Neuron (in vitro differentiated cells): ENCODE data around the gene INO80E.

Experiments used
- H2AFZ ChIP-seq: one replicate; pipeline ENCODE4 v1.6.1; 2013; ENCODE audit warnings: low read depth, mild to moderate bottlenecking, inconsistent platforms, low read length, moderate library complexity
- H3K27me3 ChIP-seq: one replicate; pipeline ENCODE4 v1.6.1; 2013; ENCODE audit warnings: low read length; ENCODE audit not compliant: insufficient read depth
- H3K36me3 ChIP-seq: one replicate; pipeline ENCODE4 v1.6.1; 2013; ENCODE audit warnings: low read length; ENCODE audit not compliant: insufficient read depth
- H3K4me1 ChIP-seq: one replicate; pipeline ENCODE4 v1.6.1; 2013; ENCODE audit warnings: low read length; ENCODE audit not compliant: insufficient read depth
- H3K4me3 ChIP-seq: 2 replicates; pipeline ENCODE4 v1.5.1; 2013; ENCODE audit warnings: mild to moderate bottlenecking, low read length, moderate library complexity
- H3K9me3 ChIP-seq: one replicate; pipeline ENCODE4 v1.6.1; 2013; ENCODE audit warnings: low read length

The INO80E gene

DNA sequence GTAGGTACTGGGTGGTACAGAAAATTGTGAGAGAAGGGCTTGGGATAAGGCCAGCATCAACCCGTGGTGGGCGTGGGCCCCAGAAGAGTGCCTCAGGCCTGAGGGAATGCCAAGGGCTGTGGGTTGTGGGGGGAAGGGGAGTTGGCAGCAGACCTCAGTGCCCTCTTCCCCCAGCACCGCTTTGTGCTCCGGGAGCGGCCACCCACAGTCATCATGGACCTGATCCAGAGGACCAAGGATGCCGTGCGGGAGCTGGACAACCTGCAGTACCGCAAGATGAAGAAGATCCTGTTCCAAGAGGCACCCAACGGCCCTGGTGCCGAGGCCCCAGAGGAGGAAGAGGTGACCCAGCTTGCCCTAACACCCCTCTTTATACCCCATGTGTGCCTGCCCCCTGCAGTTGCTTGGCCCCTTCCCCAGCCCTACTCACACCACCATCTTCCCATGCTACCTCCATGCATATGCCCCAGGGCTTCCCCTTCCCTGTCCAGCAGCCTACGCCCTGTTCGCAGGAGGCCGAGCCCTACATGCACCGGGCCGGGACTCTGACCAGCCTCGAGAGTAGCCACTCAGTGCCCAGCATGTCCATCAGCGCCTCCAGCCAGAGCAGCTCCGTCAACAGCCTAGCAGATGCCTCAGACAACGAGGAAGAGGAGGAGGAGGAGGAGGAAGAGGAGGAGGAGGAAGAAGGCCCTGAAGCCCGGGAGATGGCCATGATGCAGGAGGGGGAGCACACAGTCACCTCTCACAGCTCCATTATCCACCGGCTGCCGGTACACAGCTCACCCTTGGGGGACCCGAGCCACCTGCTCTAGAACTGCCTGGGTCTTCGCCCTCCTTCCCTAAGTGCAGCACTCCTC lies 13.3 kb upstream of the INO80E start:
- Histone ChIP-seq H3K4me1 (no peaks in the 10 kb centered on the region), H3K4me3 (no peak overlapping the region), H3K36me3 (peaks cover 92% of the 10 kb centered on the region), H2AFZ (no peak overlapping the region), H3K9me3 (no peaks in the 10 kb centered on the region), H3K27me3 (no peaks in the 10 kb centered on the region)

GRCh38 chr16:29983420-29984136 lies 12.5 kb upstream of the INO80E start:
- H2AFZ ChIP-seq = no peak overlapping the region
- H3K9me3 ChIP-seq = no peaks in the 10 kb centered on the region
- H3K4me1 ChIP-seq = no peaks in the 10 kb centered on the region
- no peak overlapping the region for H3K4me3 ChIP-seq
- peaks cover 92% of the 10 kb centered on the region for H3K36me3 ChIP-seq
- no peaks in the 10 kb centered on the region for H3K27me3 ChIP-seq

DNA sequence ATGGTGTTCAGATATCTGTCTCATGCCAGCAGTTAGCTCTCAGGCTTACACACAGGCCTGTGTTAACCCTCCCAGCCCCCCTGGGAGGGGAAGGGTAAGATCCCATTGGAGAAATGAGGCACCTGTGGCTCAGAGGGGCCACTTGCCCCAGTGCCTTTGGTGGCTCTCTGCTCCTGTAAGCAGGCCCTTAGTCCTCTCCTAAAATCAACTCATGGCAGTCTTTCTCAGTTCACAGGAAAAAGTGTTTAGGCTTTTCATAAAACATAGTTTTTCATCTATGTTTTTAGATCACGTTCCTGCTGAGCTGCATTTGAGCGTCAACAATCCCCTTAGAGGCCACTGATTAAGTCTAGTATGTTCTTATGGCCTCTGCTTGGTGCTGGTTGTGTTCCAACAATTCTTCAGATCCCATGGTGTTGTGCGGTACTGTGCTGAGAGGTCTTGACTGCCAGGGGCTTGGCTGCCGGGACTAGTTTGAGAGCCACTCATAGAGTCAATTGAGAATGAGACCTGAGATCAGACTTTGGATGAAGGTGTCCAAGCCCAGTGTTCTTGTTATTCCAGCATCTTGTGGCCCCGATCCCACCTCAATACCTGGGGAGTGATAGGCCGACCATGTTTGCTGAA lies 11.8 kb upstream of the INO80E start:
- Histone ChIP-seq H3K36me3 (peaks cover 92% of the 10 kb centered on the region), H3K9me3 (no peaks in the 10 kb centered on the region), H3K27me3 (no peaks in the 10 kb centered on the region), H2AFZ (no peak overlapping the region), H3K4me3 (no peak overlapping the region), H3K4me1 (no peaks in the 10 kb centered on the region)

DNA sequence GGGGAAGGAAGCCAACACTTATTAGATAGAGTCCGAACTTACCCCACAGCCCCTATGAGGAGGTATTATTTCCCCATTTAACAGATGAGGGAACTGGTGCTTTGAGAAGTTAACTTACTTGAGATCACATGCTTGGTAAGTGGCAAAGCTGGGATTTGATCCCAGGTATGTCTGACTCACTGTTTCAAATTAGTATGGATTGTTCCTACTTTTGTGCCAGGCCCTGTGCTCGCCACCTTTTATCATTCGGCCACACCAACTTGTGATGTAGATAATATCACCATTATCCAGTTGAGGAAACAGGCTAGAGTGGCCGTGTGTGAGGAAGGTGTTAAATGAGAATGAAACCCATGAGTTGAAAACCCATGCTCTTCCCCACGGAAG lies 11.3 kb upstream of the INO80E start:
- no peaks in the 10 kb centered on the region for H3K9me3 ChIP-seq
- no peak overlapping the region for H3K4me3 ChIP-seq
- H2AFZ ChIP-seq = no peak overlapping the region
- no peaks in the 10 kb centered on the region for H3K4me1 ChIP-seq
- H3K27me3 ChIP-seq = no peaks in the 10 kb centered on the region
- peaks cover 91% of the 10 kb centered on the region for H3K36me3 ChIP-seq

GRCh38 chr16:29985271-29985811 lies 10.7 kb upstream of the INO80E start:
- Histone ChIP-seq H3K4me3 (no peak overlapping the region), H2AFZ (no peak overlapping the region), H3K9me3 (no peaks in the 10 kb centered on the region), H3K36me3 (peaks cover 91% of the 10 kb centered on the region), H3K4me1 (no peaks in the 10 kb centered on the region), H3K27me3 (no peaks in the 10 kb centered on the region)

GRCh38 chr16:29986231-29986630 lies 9.8 kb upstream of the INO80E start:
- H3K9me3 ChIP-seq = no peaks in the 10 kb centered on the region
- H3K4me3 ChIP-seq = no peak overlapping the region
- H3K36me3 ChIP-seq = peaks cover 89% of the 10 kb centered on the region

GRCh38 chr16:29986931-29987330 lies 9.1 kb upstream of the INO80E start:
- no peak overlapping the region for H2AFZ ChIP-seq
- no peak overlapping the region for H3K4me3 ChIP-seq
- H3K27me3 ChIP-seq = no peaks in the 10 kb centered on the region
- H3K36me3 ChIP-seq = peaks cover 88% of the 10 kb centered on the region
- H3K4me1 ChIP-seq = no peaks in the 10 kb centered on the region
- H3K9me3 ChIP-seq = no peaks in the 10 kb centered on the region

More at GRCh38 chr16:29986231-29986630, 9.8 kb upstream of the INO80E start:
- H3K4me1 ChIP-seq = no peaks in the 10 kb centered on the region
- H2AFZ ChIP-seq = no peak overlapping the region
- H3K27me3 ChIP-seq = no peaks in the 10 kb centered on the region

DNA sequence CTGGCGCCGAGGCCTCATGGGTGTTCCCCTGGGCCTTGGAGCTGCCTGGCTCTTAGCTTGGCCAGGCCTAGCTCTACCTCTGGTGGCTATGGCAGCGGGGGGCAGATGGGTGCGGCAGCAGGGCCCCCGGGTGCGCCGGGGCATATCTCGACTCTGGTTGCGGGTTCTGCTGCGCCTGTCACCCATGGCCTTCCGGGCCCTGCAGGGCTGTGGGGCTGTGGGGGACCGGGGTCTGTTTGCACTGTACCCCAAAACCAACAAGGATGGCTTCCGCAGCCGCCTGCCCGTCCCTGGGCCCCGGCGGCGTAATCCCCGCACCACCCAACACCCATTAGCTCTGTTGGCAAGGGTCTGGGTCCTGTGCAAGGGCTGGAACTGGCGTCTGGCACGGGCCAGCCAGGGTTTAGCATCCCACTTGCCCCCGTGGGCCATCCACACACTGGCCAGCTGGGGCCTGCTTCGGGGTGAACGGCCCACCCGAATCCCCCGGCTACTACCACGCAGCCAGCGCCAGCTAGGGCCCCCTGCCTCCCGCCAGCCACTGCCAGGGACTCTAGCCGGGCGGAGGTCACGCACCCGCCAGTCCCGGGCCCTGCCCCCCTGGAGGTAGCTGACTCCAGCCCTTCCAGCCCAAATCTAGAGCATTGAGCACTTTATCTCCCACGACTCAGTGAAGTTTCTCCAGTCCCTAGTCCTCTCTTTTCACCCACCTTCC lies 8.5 kb upstream of the INO80E start:
- Histone ChIP-seq H3K4me3 (no peak overlapping the region), H3K36me3 (peaks cover 88% of the 10 kb centered on the region), H3K9me3 (no peaks in the 10 kb centered on the region), H3K4me1 (no peaks in the 10 kb centered on the region), H2AFZ (no peak overlapping the region), H3K27me3 (no peaks in the 10 kb centered on the region)

DNA sequence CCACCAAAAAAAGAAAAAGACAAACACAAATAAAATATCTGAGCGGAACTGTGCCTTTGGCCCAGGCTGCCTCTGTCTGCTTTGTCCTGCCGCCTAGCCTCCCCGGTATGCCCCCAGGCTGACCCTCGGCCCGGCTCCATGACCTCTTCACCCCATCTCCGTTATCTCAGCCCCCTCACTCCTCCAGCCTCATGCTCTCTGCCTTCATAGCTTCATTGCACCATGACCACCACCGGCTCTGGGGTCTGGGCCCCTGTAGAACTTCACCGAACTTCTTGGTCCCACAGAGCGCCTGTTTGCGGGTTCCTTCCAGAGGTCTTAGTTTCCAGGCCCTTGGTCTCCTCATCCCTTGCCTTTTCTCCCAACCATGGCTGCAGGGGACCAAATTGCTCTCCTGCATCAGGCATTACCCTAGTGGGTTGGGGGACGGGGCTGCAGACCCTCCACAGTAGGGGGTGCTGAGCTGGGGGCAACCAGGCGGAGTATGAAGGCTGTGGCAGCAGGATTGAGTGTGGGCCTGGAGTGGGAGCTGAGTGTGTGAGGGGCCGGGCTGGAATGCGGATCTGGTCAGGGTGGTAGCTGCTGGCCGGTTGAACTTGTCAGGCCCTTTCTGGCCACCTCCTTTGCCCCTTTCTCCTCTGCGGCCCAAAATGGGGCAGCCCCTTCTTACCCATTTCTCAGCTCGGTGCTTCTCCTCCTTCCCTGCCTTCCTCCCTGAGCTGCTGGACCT lies 7.5 kb upstream of the INO80E start:
- Histone ChIP-seq H3K4me1 (no peaks in the 10 kb centered on the region), H3K36me3 (peaks cover 88% of the 10 kb centered on the region), H3K9me3 (no peaks in the 10 kb centered on the region), H3K4me3 (no peak overlapping the region), H3K27me3 (no peaks in the 10 kb centered on the region), H2AFZ (no peak overlapping the region)

DNA sequence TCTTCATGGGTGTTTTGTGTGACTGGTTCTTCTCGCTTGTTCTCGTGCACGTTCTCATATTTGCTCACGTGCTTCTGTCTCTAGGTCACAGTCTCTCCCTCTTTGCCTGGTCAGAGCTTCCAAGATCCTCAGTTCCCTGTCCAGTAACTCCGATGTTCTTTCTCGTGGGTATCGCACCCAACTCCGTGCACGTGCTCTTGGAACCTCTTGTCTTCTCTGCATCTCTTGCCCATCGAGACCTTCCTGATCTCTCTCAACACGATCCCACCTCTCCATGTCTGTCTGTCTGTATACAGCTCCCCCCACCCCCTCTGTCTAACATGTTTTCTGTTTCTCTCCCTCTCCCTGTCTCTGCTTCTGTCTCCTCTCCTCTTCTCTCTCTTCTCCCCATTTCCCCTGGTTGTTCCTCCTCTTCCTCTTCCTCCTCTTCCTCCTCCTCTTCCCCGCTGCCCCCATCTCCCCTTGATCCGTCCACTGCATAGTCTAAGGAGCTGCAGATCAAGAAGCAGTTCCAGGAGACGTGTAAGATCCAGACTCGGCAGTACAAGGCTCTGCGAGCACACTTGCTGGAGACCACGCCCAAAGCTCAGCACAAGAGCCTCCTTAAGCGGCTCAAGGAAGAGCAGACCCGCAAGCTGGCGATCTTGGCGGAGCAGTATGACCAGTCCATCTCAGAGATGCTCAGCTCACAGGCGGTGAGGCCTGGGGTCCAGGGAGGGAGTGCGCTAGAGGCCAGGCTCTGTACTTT lies 6.8 kb upstream of the INO80E start:
- Histone ChIP-seq H3K9me3 (no peaks in the 10 kb centered on the region), H3K27me3 (no peaks in the 10 kb centered on the region), H3K36me3 (peaks cover 86% of the 10 kb centered on the region), H3K4me1 (peaks cover 5% of the 10 kb centered on the region), H2AFZ (no peak overlapping the region), H3K4me3 (no peak overlapping the region)

DNA sequence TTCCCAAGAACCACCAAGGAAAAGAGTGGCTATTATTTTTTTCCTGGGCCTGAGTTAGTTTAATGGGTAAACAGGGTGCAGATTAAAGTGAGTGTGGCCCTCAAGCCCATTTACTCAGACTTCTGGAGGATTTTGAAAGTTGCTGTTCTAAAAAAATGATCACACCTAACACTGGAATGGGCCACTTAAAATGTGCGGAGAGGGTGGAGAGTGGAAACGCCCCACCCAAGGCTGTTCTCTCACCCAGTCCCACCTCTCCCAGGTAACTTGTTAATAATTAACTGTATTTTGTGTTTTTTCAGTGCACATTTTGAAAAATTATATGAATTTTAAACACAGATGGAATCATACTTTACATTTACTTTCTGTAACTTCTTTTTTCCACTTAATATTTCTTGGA lies 6.0 kb upstream of the INO80E start:
- peaks cover 12% of the 10 kb centered on the region for H3K4me1 ChIP-seq
- H3K36me3 ChIP-seq = peaks cover 79% of the 10 kb centered on the region
- no peaks in the 10 kb centered on the region for H3K9me3 ChIP-seq
- H2AFZ ChIP-seq = no peak overlapping the region
- H3K4me3 ChIP-seq = no peak overlapping the region
- H3K27me3 ChIP-seq = no peaks in the 10 kb centered on the region
